ENCODE data around the gene SYDE2. TPM values are rescaled to one million over a fixed set of nuclear protein-coding genes. Genes with fewer than 3 reads are reported as not detected.
"Not testable (repeated sequence)": the region's sequence is repeated elsewhere in the genome, so short reads cannot be mapped to it uniquely, and the experiment has no call there.

The SYDE2 gene, protein sequence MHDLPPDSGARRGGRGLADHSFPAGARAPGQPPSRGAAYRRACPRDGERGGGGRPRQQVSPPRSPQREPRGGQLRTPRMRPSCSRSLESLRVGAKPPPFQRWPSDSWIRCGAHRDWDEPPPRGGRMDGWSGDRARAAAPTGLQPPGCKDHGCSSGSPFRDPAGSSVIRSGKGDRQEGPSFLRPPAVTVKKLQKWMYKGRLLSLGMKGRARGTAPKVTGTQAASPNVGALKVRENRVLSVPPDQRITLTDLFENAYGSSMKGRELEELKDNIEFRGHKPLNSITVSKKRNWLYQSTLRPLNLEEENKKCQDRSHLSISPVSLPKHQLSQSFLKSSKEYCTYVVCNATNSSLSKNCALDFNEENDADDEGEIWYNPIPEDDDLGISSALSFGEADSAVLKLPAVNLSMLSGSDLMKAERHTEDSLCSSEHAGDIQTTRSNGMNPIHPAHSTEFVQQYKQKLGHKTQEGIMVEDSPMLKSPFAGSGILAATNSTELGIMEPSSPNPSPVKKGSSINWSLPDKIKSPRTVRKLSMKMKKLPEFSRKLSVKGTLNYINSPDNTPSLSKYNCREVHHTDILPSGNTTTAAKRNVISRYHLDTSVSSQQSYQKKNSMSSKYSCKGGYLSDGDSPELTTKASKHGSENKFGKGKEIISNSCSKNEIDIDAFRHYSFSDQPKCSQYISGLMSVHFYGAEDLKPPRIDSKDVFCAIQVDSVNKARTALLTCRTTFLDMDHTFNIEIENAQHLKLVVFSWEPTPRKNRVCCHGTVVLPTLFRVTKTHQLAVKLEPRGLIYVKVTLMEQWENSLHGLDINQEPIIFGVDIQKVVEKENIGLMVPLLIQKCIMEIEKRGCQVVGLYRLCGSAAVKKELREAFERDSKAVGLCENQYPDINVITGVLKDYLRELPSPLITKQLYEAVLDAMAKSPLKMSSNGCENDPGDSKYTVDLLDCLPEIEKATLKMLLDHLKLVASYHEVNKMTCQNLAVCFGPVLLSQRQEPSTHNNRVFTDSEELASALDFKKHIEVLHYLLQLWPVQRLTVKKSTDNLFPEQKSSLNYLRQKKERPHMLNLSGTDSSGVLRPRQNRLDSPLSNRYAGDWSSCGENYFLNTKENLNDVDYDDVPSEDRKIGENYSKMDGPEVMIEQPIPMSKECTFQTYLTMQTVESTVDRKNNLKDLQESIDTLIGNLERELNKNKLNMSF
- total RNA-seq: 10 to 100 TPM in 1 of 3 donors, 1 to 10 TPM in 2; 9.0 to 42.1 (median 9.9) TPM
- long read RNA-seq, donor 1, full-length matches to known transcripts: 19 of 29 reads
- long read RNA-seq, donor 1, partial matches to known transcripts: 4 of 29 reads
- long read RNA-seq, donor 1, other reads (novel, unspliced or antisense): 6 of 29 reads
- long read RNA-seq, donor 2: 0 reads

DNA sequence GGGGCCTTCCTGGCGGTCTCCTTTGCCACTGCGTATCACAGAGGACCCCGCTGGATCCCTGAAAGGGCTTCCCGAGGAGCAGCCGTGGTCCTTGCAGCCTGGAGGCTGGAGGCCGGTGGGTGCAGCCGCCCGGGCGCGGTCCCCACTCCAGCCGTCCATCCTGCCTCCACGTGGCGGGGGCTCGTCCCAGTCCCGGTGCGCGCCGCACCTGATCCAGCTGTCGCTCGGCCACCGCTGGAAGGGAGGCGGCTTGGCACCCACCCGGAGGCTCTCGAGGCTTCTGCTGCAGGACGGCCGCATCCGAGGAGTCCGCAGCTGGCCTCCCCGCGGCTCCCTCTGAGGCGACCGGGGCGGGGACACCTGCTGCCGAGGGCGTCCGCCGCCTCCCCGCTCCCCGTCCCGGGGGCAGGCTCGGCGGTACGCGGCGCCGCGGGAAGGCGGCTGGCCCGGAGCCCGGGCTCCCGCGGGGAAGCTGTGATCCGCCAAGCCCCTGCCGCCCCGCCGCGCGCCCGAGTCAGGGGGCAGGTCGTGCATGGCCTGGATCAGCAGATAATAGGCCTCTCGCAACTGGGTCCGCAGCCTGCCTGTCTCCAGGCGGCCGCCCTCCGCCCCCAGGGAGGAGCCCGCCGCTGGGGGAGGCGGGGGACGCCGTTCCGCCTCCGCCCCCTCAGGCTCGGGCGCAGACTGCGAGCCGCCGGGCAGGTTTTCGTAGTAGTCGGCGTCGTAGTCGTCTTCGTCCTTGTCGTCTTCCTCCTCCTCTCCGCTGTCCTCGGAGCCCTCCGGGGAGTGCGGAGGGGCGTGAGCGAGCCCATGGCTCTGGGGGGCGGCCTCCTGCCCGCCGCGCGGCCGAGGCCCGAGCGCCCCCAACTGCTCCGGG is at the start of gene SYDE2:
Gene SYDE2 (minus strand): TSS at position 554 of the 877 bp plus-strand sequence. CDS start 20 bp downstream, at position 534.
- peak; percentile 79 to 89 (median 87) for DNase-seq
- intact Hi-C loops (cut with DNase I, micrococcal nuclease): loop anchor here in 1 of 2 donors (10.0 kb wide), 1 partner anchor 54 kb away; the partner anchor contains the start of gene C1orf52
- Histone ChIP-seq H3K4me3 (peak within 1 kb of the TSS; percentile 78), H3K4me1 (ENCODE audit: low read depth) (peaks cover 10% of the 10 kb centered on the region), H3K36me3 (ENCODE audit: low read depth) (no peaks in the 10 kb centered on the region), H3K9me3 (no peaks in the 10 kb centered on the region)
- TF ChIP-seq, protein P1, sequence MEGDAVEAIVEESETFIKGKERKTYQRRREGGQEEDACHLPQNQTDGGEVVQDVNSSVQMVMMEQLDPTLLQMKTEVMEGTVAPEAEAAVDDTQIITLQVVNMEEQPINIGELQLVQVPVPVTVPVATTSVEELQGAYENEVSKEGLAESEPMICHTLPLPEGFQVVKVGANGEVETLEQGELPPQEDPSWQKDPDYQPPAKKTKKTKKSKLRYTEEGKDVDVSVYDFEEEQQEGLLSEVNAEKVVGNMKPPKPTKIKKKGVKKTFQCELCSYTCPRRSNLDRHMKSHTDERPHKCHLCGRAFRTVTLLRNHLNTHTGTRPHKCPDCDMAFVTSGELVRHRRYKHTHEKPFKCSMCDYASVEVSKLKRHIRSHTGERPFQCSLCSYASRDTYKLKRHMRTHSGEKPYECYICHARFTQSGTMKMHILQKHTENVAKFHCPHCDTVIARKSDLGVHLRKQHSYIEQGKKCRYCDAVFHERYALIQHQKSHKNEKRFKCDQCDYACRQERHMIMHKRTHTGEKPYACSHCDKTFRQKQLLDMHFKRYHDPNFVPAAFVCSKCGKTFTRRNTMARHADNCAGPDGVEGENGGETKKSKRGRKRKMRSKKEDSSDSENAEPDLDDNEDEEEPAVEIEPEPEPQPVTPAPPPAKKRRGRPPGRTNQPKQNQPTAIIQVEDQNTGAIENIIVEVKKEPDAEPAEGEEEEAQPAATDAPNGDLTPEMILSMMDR (IDR thresholded peaks at IDR 0.05): peak; percentile 4
- peak; percentile 91 for ATAC-seq

DNA sequence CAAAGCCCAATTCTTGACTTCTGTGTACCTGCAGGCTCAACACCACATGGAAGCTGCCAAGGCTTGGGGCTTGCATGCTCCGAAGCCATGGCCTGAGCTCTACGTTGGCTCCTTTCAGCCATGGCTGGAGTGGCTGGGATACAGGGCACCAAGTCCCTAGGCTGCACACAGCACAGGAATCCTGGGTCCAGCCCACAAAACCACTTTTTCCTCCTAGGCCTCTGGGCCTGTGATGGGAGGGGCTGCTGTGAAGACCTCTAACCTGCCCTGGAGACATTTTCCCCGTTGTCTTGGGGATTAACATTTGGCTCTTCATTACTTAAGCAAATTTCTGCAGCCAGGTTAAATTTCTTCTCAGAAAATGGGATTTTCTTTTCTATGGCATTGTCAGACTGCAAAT is 48.2 kb upstream of the SYDE2 start:
- H3K4me1 ChIP-seq (ENCODE audit: low read depth); DNase-seq; H3K36me3 ChIP-seq (ENCODE audit: low read depth); ATAC-seq; intact Hi-C loops (cut with DNase I, micrococcal nuclease); H3K4me3 ChIP-seq; H3K9me3 ChIP-seq: not testable (repeated sequence)

DNA sequence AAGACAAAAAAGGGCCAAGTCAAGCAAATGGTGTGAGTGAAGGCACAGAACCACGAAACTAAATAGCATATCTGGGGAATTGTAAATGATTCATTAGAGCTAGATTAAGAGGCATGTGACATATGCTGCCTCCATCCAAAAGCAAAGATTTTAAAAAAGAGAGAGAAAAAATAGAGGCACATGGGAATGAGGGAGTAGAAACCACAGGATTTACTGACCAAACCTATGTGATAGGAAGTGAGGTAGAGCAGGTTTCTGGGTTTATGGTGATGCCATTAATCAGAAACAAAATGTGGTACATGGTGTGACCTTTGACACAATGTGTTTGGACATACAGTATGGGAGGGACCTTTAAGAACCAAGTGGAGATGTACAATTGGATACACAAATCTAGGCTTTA is 45.1 kb upstream of the SYDE2 start:
- DNase-seq (no peak), ATAC-seq (no peak)
- Histone ChIP-seq H3K9me3 (no peaks in the 10 kb centered on the region), H3K4me3 (no peak overlapping the region), H3K36me3 (ENCODE audit: low read depth) (no peaks in the 10 kb centered on the region), H3K4me1 (ENCODE audit: low read depth) (no peaks in the 10 kb centered on the region)
- TF ChIP-seq, protein P1 (IDR thresholded peaks at IDR 0.05): no peak
- intact Hi-C loops (cut with DNase I, micrococcal nuclease): no loop called here

DNA sequence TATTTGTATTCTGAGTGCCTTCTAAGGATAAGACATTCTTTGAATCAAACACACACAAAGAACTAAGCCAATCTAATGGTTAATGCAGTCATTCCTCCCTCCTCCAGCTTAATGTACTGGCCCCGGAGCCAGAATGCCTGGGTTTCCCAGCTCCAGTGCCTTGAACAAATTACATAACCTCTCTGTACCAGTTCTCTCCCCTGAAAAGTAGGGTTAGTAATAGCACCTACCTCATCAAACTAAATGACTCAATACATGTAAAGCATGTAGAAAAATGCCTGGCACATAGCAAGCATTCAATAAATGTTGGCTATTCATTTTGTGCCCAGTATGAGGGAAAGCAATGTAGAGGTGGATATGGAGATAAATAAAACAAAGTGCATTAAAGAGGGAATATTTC is 44.6 kb upstream of the SYDE2 start:
- Histone ChIP-seq H3K9me3 (no peaks in the 10 kb centered on the region), H3K36me3 (ENCODE audit: low read depth) (no peaks in the 10 kb centered on the region), H3K4me3 (no peak overlapping the region), H3K4me1 (ENCODE audit: low read depth) (no peaks in the 10 kb centered on the region)
- ATAC-seq (no peak), DNase-seq (no peak)
- TF ChIP-seq, protein P1 (IDR thresholded peaks at IDR 0.05): no peak
- intact Hi-C loops (cut with DNase I, micrococcal nuclease): no loop called here

DNA sequence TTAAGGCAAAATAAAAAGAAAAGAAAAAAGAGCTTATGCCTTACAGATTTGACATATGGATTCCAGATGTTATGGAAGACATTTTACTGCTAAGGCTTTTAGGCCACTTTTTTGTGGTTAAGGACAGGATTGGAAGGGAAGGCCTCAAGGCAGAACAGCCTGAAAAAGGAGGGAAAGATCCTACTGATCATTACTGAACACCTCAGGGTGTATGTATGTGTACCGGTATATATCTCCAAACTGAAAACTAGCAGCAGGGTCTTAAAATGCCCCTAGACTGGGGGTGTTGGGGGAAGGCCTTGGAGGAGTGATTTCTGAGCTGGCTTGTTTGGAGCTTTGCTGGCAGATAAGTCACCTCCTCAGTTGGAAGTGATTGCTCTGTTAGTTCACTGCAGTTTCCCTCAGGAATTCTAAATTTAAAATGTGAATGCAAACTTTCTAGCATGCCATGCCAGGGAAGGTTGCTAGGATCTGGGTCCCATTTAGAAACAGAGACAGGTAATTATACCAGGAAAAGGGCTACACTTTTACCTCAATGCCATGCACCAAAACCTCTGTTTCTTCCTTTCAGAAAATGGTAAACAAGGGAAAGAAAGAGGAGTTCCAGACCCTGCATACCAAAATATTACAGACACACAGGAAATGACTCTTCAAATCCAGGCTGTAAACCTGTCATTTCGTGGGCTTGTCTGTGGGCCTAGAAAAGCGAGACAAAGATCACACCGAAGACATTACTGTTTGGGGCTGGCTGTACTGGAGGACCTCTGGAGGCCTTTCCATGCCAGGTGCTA is 43.6 kb upstream of the SYDE2 start:
- TF ChIP-seq, protein P1 (IDR thresholded peaks at IDR 0.05): no peak
- no peaks in the 10 kb centered on the region for H3K9me3 ChIP-seq
- intact Hi-C loops (cut with DNase I, micrococcal nuclease): no loop called here
- DNase-seq (no peak), ATAC-seq (no peak)
- H3K36me3 ChIP-seq (ENCODE audit: low read depth): no peaks in the 10 kb centered on the region
- no peak overlapping the region for H3K4me3 ChIP-seq
- H3K4me1 ChIP-seq (ENCODE audit: low read depth): no peaks in the 10 kb centered on the region

All from mucosa of descending colon (tissue), 3 donors.